Kidney (tissue), 14 donors: Measurements from ENCODE around the gene TMEM205. TPM values are rescaled to one million over a fixed set of nuclear protein-coding genes. Genes with fewer than 3 reads are reported as not detected.
"Not testable (repeated sequence)": the region's sequence is repeated elsewhere in the genome, so short reads cannot be mapped to it uniquely, and the experiment has no call there.

Experiments
- DNase-seq, 5 donors: peaks; one replicate each; pipeline ENCODE4 v3.0.0-alpha.2; 2013 to 2020
- FAIRE-seq: peaks from 2 replicates; lab custom pipeline; 2012; peaks lifted over from hg19 to GRCh38; lab: Jason Lieb, UNC
- H3K27ac ChIP-seq, 2 donors: one replicate each; pipeline ENCODE4 v1.7.0; 2013; ENCODE audit warnings: low read depth in 2 of 2, low read length in 2 of 2, inconsistent platforms in 1 of 2
- H3K27me3 ChIP-seq: one replicate; pipeline ENCODE4 v1.7.1; 2013; ENCODE audit warnings: low read length, inconsistent platforms; ENCODE audit not compliant: control insufficient read depth, insufficient read depth
- H3K36me3 ChIP-seq, 3 donors: one replicate each; pipeline versions ENCODE4 v1.7.0 to v1.7.1; 2013; ENCODE audit warnings: low read length in 3 of 3, control low read depth in 1 of 3, inconsistent platforms in 1 of 3; ENCODE audit not compliant: insufficient read depth in 3 of 3, control insufficient read depth in 2 of 3
- H3K4me1 ChIP-seq, 3 donors: one replicate each; pipeline versions ENCODE4 v1.7.0 to v1.7.1; 2013; ENCODE audit warnings: low read length in 3 of 3, inconsistent platforms in 1 of 3, low read depth in 1 of 3; ENCODE audit not compliant: control insufficient read depth in 2 of 3, insufficient read depth in 2 of 3
- H3K4me3 ChIP-seq, 3 donors: one replicate each; pipeline versions ENCODE4 v1.7.0 to v1.8.1; 2013; ENCODE audit warnings: low read length in 3 of 3, control low read depth in 1 of 3, inconsistent platforms in 1 of 3
- H3K9ac ChIP-seq, 3 donors: one replicate each; pipeline versions ENCODE4 v1.7.0 to v1.7.1; 2013; ENCODE audit warnings: low read length in 3 of 3, control low read depth in 1 of 3, inconsistent platforms in 1 of 3
- H3K9me3 ChIP-seq, 3 donors: one replicate each; pipeline versions ENCODE4 v1.7.0 to v1.7.1; 2013; ENCODE audit warnings: low read length in 3 of 3, control low read depth in 1 of 3, inconsistent platforms in 1 of 3; ENCODE audit not compliant: control insufficient read depth in 2 of 3, insufficient read depth in 1 of 3
- intact Hi-C: fragments of 100-400 bp; cut with DNase I; formaldehyde crosslinking; loops from one replicate; pipeline ENCODE4 v1.11.1; 2022
- polyA plus RNA-seq: library from polyadenylated mRNA; stranded (reverse); fragments of 350-450 nt; fragmentation: Illumina TruSeq; extraction: RNeasy Lipid Tissue Mini Kit (QIAGEN cat#74804); gene quantifications from one replicate; pipeline ENCODE4 v1.2.3, GENCODE V29; 2014; ENCODE audit warnings: low read depth, low replicate concordance; ENCODE audit not compliant: insufficient read depth
- total RNA-seq: library from RNA; stranded (reverse); fragmentation: NEBNext Ultra II Directional; extraction: Animal tissue kit (Norgen Biotek cat#: 25700); gene quantifications from one replicate; pipeline ENCODE4 v1.2.1, GENCODE V29; 2021
- TF ChIP-seq, protein P1 (sequence below): IDR thresholded peaks from 3 replicates; pipeline ENCODE4 v1.5.1; 2012; ENCODE audit warnings: mild to moderate bottlenecking, moderate library complexity, borderline replicate concordance; ENCODE audit not compliant: insufficient read depth; ENCODE audit errors: extremely low read depth
- donor health status: control.
- donor health status: control.
- donor health status: control.
- donor health status: control.
- donor health status: control.
- donor health status: DM: yes; HTN: yes; CAD: no.
- donor health status: Normal renal cell carcinoma (clear cell type).

The TMEM205 gene
- total and polyA plus RNA-seq, 2 donors from 2014 or later: 150 to 417 TPM

DNA sequence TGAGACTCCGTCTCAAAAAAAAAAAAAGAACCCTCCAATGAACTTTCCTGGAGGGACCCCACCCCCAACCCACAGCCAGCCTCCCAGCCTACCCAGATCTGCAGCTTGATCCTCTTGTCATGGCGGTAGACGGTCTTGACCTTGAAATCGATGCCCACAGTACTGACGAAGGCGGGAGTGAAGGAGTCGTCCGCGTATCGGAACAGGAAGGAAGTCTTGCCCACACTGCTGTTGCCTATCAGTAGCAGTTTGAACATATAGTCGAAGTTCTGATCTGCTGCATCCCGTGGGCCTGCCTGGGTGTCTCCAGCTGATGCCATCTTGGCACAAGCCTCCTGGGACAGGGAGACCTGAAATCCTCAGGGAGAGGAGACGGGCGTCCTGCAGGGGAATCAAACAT is 9.0 kb downstream of the TMEM205 start:
- no peak overlapping the region for H3K9ac ChIP-seq
- FAIRE-seq: no peak
- no peak for DNase-seq
- no peaks in the 10 kb centered on the region for H3K27me3 ChIP-seq
- TF ChIP-seq, protein P1, sequence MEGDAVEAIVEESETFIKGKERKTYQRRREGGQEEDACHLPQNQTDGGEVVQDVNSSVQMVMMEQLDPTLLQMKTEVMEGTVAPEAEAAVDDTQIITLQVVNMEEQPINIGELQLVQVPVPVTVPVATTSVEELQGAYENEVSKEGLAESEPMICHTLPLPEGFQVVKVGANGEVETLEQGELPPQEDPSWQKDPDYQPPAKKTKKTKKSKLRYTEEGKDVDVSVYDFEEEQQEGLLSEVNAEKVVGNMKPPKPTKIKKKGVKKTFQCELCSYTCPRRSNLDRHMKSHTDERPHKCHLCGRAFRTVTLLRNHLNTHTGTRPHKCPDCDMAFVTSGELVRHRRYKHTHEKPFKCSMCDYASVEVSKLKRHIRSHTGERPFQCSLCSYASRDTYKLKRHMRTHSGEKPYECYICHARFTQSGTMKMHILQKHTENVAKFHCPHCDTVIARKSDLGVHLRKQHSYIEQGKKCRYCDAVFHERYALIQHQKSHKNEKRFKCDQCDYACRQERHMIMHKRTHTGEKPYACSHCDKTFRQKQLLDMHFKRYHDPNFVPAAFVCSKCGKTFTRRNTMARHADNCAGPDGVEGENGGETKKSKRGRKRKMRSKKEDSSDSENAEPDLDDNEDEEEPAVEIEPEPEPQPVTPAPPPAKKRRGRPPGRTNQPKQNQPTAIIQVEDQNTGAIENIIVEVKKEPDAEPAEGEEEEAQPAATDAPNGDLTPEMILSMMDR: no peak
- H3K4me1 ChIP-seq: peaks cover 0 to 9% (median 4%) of the 10 kb centered on the region in 3 donors
- H3K36me3 ChIP-seq: peaks cover 0 to 7% (median 4%) of the 10 kb centered on the region in 3 donors
- no peak overlapping the region for H3K4me3 ChIP-seq
- H3K9me3 ChIP-seq: no peaks in the 10 kb centered on the region
- H3K27ac ChIP-seq: no peak overlapping the region
- intact Hi-C loops: no loop called here

DNA sequence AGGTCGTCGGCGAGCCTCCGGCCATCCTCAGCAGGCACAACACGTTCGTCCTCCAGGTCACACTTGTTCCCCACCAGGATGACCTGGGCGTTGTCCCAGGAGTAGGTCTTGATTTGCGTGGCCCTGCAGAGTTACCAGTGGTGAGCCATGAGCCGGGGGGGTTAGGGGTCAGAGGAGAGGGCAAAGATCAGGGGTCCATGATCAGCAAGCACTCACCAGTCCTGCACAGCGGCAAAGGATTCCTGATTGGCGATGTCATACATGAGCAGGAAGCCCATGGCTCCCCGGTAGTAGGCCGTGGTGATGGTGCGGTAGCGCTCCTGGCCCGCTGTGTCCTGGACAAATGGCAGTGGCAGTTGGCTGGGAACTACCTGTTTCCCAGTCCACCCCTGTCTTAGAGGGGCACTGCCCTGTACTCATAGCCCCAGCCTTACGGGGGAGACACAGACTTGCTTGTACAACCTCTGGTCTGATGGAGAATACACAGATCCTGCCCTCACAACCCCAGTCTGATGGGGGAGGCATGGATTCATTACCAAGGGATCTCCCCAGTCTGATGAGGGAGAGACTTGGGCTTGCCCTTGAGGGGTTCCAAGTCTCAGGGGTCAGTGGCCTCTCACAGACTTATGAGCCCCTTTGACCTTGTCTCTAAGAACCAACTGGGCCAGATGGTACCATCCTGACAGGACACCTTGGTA is 10.5 kb downstream of the TMEM205 start:
- no peak for FAIRE-seq
- Histone ChIP-seq H3K4me3 (no peak overlapping the region), H3K36me3 (peaks cover 0 to 7% (median 4%) of the 10 kb centered on the region in 3 donors), H3K27me3 (no peaks in the 10 kb centered on the region), H3K9ac (no peak overlapping the region), H3K9me3 (no peaks in the 10 kb centered on the region), H3K4me1 (peaks cover 0 to 9% (median 4%) of the 10 kb centered on the region in 3 donors), H3K27ac (no peak overlapping the region)
- DNase-seq: no peak
- intact Hi-C loops: no loop called here
- TF ChIP-seq, protein P1: no peak

DNA sequence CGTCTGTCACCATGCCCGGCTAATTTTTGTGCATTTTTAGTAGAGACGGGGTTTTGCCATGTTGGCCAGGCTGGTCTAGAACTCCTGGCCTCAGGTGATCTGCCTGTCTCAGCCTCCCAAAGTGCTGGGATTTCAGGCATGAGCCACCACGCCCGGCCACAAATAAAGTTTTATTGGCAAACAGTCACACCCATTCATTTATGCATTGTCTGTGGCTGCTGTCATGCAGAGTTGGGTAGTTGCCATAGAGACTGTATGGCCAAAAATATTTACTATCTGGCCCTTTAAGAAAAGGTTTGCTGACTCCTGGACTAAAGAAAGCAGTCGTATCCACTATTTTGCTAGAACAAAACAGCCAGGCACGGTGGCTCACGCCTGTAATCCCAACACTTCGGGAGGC is 12.2 kb downstream of the TMEM205 start:
- H3K27me3 ChIP-seq, H3K27ac ChIP-seq, H3K9me3 ChIP-seq, intact Hi-C loops, DNase-seq, H3K4me3 ChIP-seq, H3K36me3 ChIP-seq, FAIRE-seq, H3K4me1 ChIP-seq, H3K9ac ChIP-seq: not testable (repeated sequence)

DNA sequence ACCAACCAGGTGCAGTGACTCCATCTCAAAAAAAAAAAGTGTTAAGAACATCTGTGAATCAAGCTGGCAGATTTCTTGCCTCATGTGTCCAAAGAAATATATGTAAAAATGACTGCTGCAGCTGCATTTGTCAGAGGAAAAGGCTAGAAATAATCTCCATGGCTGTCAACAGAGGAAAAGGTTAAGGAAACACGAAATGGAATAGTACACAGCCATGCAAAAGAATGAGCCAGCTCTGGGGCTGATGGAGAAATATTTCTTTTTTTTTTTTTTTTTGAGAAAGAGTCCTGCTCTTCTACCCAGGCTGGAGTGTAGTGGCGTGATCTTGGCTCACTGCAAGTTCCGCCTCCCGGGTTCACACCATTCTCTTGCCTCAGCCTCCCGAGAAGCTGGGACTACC is 13.2 kb downstream of the TMEM205 start:
- Histone ChIP-seq H3K9me3 (no peaks in the 10 kb centered on the region), H3K4me1 (no peaks in the 10 kb centered on the region), H3K4me3 (no peak overlapping the region), H3K36me3 (peaks cover 4 to 7% (median 4%) of the 10 kb centered on the region in 3 donors), H3K9ac (no peak overlapping the region), H3K27me3 (no peaks in the 10 kb centered on the region), H3K27ac (no peak overlapping the region)
- FAIRE-seq: no peak
- intact Hi-C loops: no loop called here
- TF ChIP-seq, protein P1: no peak
- DNase-seq: no peak
